ENCODE results near the gene ICE2.

ICE2 gene

DNA sequence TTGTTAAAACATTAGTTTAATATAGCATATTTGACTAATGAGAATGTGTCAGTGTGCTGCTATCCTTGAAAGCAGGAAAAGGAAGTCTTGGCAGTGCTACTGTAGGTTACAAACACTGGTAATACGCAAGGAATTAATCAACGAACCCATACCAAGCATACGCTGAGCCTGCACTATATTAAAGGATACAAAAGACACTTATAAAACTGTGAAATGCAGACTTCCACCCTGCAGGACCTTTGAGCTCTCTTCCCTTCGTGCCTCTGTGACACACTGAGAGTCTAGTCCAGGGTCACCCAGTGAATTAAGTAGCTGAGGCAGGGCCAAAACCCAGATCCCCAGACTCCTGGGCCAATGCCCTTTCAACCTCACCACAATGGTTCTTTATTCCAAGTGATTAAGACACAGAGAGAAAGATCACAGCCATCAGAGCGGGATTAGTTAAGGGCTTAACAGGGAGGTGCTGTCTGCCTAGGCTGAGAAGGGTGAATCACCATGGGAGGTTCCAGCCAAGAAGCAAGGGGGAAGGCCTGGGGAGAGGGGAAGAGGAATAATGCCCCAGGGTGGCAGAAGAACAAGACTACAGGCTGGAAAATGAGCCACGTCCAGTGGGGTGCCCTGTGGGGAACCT lies 88.0 kb downstream of the ICE2 start:
- H3K4me3 ChIP-seq (replicated peaks; ENCODE audit: insufficient read depth, low read length) = no peak overlapping the region
- TF ChIP-seq GABPA (IDR thresholded peaks at IDR 0.05; ENCODE audit: low read depth) (no peak), REST (IDR thresholded peaks at IDR 0.05; ENCODE audit: insufficient replicate concordance, low read depth) (no peak), POLR2AphosphoS5 (IDR thresholded peaks at IDR 0.05; ENCODE audit: low read depth) (no peak), CTCF (IDR thresholded peaks at IDR 0.05; ENCODE audit: insufficient read depth, low read length) (no peak), SPI1 (IDR thresholded peaks at IDR 0.05; ENCODE audit: borderline replicate concordance, low read depth) (no peak)
- no peak overlapping the region for H3K27ac ChIP-seq (replicated peaks)
- no peaks in the 10 kb centered on the region for H3K27me3 ChIP-seq (ENCODE audit: insufficient read depth, poor library complexity, severe bottlenecking)
- no peak for DNase-seq (ENCODE audit: low read depth in 1 of 2, low spot score in 1 of 2)

DNA sequence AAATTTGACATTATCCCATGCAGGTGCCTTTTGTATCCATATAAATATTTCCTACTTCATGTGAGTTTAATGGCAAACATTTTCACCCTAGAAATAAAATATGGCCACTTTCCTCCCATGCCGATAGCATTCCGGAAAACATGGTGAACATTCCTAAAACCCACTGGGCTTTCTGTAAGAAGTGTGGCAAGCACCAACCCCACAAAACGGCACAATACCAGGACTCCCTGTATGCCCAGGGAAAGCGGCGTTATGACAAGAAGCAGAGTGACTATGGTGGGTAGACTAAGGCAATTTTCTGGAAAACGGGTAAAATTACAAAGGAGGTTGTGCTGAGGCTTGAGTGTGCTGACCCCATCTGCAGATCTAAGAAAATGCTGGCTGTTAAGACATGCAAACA lies 88.7 kb downstream of the ICE2 start:
- DNase-seq (ENCODE audit: low read depth in 1 of 2, low spot score in 1 of 2) = no peak
- H3K27ac ChIP-seq (replicated peaks) = no peak overlapping the region

More for the DNA sequence above, 88.7 kb downstream of the ICE2 start:
- Histone ChIP-seq H3K4me3 (replicated peaks; ENCODE audit: insufficient read depth, low read length) (no peak overlapping the region), H3K27me3 (ENCODE audit: insufficient read depth, poor library complexity, severe bottlenecking) (no peaks in the 10 kb centered on the region)
- no peak for TF ChIP-seq SPI1 (IDR thresholded peaks at IDR 0.05; ENCODE audit: borderline replicate concordance, low read depth)
- no peak for TF ChIP-seq REST (IDR thresholded peaks at IDR 0.05; ENCODE audit: insufficient replicate concordance, low read depth)
- TF ChIP-seq GABPA (IDR thresholded peaks at IDR 0.05; ENCODE audit: low read depth) = no peak
- no peak for TF ChIP-seq CTCF (IDR thresholded peaks at IDR 0.05; ENCODE audit: insufficient read depth, low read length)
- no peak for TF ChIP-seq POLR2AphosphoS5 (IDR thresholded peaks at IDR 0.05; ENCODE audit: low read depth)

All from HL-60 (cell line).